Vagina (tissue), 2 donors: ENCODE data around the gene POMGNT2.

Source experiments
- POLR2A ChIP-seq, 2 donors: fragments of 450-650 bp; IDR thresholded peaks; one replicate each; pipeline ENCODE4 v1.6.1; 2017; ENCODE audit warnings: antibody characterized with exemption in 2 of 2, mild to moderate bottlenecking in 2 of 2, moderate library complexity in 2 of 2
- TF ChIP-seq, protein P1 (sequence below), 3 experiments: fragments of 450-650 bp in 2 of 3; fragments of 200-600 bp in 1 of 3; sonication (generic) in 1 of 3; IDR thresholded peaks; one replicate each; pipeline ENCODE4 v1.5.1; 2017 to 2019; ENCODE audit warnings: antibody characterized with exemption in 3 of 3, mild to moderate bottlenecking in 2 of 3, moderate library complexity in 2 of 3

DNA sequence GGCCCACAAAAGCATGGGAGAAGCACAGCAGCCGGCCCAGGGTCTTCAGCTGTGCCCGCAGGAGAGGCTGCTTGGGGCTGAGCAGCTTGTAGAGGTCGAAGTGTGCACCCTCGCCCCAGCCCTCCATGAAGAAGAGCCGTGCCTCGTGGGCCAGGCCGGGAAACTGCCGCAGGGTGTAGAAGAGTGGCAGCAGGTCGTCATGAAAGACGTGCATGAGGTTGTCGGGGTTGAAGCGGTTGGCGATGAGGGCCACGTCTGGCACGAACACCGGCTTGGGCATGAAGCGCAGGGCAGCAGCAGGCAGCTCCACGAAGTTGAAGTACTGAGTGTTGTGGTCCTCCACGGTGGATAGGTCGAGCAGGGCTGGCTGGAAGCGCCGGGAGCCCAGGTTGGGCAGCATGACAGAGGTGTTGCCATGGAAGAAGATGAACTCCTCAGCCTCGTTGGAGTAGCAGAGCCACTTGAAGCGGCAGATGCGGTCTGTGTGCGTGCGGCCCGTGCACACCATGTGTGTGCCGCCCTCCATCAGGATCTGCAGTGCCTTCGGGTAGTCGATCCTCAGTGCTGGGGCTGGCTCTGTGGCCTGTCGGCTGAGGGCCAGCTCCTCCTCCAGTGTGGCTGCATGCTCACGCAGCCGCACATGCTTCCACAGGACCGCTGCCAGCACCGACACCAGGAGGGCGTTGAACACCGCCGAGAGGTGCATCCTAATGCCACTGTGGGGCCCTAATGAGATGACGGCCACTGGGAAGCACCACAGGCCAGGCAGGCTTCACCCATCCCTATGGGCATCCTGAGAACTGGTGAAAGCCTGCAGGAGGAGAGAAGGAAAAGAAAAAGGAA is 24.9 kb downstream of the POMGNT2 start:
- TF ChIP-seq, protein P1, sequence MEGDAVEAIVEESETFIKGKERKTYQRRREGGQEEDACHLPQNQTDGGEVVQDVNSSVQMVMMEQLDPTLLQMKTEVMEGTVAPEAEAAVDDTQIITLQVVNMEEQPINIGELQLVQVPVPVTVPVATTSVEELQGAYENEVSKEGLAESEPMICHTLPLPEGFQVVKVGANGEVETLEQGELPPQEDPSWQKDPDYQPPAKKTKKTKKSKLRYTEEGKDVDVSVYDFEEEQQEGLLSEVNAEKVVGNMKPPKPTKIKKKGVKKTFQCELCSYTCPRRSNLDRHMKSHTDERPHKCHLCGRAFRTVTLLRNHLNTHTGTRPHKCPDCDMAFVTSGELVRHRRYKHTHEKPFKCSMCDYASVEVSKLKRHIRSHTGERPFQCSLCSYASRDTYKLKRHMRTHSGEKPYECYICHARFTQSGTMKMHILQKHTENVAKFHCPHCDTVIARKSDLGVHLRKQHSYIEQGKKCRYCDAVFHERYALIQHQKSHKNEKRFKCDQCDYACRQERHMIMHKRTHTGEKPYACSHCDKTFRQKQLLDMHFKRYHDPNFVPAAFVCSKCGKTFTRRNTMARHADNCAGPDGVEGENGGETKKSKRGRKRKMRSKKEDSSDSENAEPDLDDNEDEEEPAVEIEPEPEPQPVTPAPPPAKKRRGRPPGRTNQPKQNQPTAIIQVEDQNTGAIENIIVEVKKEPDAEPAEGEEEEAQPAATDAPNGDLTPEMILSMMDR (IDR thresholded peaks at IDR 0.05) = no peak
- no peak for TF ChIP-seq POLR2A (IDR thresholded peaks at IDR 0.05)
